Breast epithelium (tissue), 4 donors: Measurements from ENCODE around the gene ART4. TPM values are rescaled to one million over a fixed set of nuclear protein-coding genes. Genes with fewer than 3 reads are reported as not detected.

Experiments used
- DNase-seq, 2 donors: peaks; one replicate each; pipeline ENCODE4 v3.0.0-alpha.2; 2019; ENCODE audit warnings: low spot score in 2 of 2
- H3K27ac ChIP-seq, 2 donors: fragments of 200-600 bp; sonication (generic) in 1 of 2; one replicate each; pipeline ENCODE4 v1.5.1; 2016 to 2019; ENCODE audit warnings: mild to moderate bottlenecking in 1 of 2
- H3K27me3 ChIP-seq, 2 donors: fragments of 200-600 bp; sonication (generic) in 1 of 2; one replicate each; pipeline versions ENCODE4 v1.5.1 to v1.6.0; 2017 to 2019; ENCODE audit warnings: control low read depth in 1 of 2, mild to moderate bottlenecking in 1 of 2
- H3K36me3 ChIP-seq: fragments of 200-600 bp; one replicate; pipeline ENCODE4 v1.5.1; 2019
- H3K4me1 ChIP-seq, 2 donors: fragments of 200-600 bp; sonication (generic); one replicate each; pipeline ENCODE4 v1.5.1; 2016 to 2019; ENCODE audit warnings: control low read depth in 1 of 2
- H3K4me3 ChIP-seq, 3 donors: fragments of 200-600 bp; sonication (generic); 1 replicate in 2 of 3; 2 replicates in 1 of 3; pipeline ENCODE4 v1.5.1; 2016 to 2019; ENCODE audit warnings: mild to moderate bottlenecking in 3 of 3, moderate library complexity in 2 of 3
- H3K9me3 ChIP-seq, 2 donors: fragments of 200-600 bp; sonication (generic) in 1 of 2; one replicate each; pipeline ENCODE4 v1.5.1; 2016 to 2019; ENCODE audit warnings: control low read depth in 1 of 2
- CTCF ChIP-seq, 3 donors: fragments of 450-650 bp; IDR thresholded peaks; one replicate each; pipeline ENCODE4 v1.5.1; 2016 to 2017; ENCODE audit warnings: antibody characterized with exemption in 3 of 3, mild to moderate bottlenecking in 3 of 3, moderate library complexity in 3 of 3
- POLR2A ChIP-seq: fragments of 450-650 bp; IDR thresholded peaks from one replicate; pipeline ENCODE4 v1.6.1; 2016; ENCODE audit warnings: antibody characterized with exemption, mild to moderate bottlenecking, moderate library complexity
- POLR2AphosphoS5 ChIP-seq, 3 donors: sonication (generic); formaldehyde crosslinking; IDR thresholded peaks; one replicate each; pipeline ENCODE4 v1.6.1; 2017; ENCODE audit warnings: antibody characterized with exemption in 3 of 3
- intact Hi-C: fragments of 100-400 bp; cut with DNase I; formaldehyde crosslinking; loops from one replicate; pipeline ENCODE4 v1.15.1; 2023; ENCODE audit warnings: low total_unique reads
- total RNA-seq, 3 donors: library from RNA; depleted of rRNA; stranded (reverse); fragments of >200 nt; gene quantifications; one replicate each; pipeline ENCODE4 v1.1.0, GENCODE V29; 2016

The ART4 gene, protein sequence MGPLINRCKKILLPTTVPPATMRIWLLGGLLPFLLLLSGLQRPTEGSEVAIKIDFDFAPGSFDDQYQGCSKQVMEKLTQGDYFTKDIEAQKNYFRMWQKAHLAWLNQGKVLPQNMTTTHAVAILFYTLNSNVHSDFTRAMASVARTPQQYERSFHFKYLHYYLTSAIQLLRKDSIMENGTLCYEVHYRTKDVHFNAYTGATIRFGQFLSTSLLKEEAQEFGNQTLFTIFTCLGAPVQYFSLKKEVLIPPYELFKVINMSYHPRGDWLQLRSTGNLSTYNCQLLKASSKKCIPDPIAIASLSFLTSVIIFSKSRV
- total RNA-seq, result 1 to 10 TPM in 2 of 3 donors, under 1 TPM in 1; 0.48 to 1.6 (median 1.0) TPM

DNA sequence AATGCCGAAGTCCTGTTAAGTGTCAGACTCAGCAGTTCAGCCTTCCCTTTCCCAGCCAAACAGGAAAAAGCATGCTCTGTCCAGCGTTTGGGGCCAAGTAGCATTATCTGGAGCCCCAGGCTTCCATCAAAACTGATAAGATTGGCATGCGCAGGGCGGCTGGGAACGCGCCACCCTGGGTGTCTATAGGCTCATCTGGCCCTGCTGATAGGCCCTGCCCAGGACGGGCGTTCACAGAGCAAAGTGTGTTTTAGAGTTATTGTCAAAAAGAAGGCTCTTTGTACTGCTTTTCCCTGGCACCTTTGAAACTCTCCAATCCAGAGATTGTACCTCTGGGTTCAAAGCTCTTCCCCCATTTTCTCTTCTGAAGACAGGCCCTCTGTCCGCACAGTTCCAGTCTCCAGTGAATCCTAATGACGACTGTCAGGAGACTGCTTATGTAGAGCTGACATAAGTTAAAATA, at the start of gene ART4:
ART4 (minus strand) TSS at position 102 of the 463 bp plus-strand sequence. CDS start 413 bp downstream, outside the sequence.
- no peaks in the 10 kb centered on the region for H3K36me3 ChIP-seq
- H3K4me3 ChIP-seq, result peak within 1 kb of the TSS in 1 of 3 donors; percentile 7
- H3K9me3 ChIP-seq, result no peaks in the 10 kb centered on the region
- intact Hi-C loops, result no loop called here
- DNase-seq, result no peak
- TF ChIP-seq POLR2AphosphoS5 (IDR thresholded peaks at IDR 0.05) (no peak), CTCF (IDR thresholded peaks at IDR 0.05) (no peak), POLR2A (no peak)
- H3K27ac ChIP-seq, result peak within 1 kb of the TSS; percentile 62 to 64
- H3K4me1 ChIP-seq, result peaks cover 0 to 12% of the 10 kb centered on the region in 2 donors
- H3K27me3 ChIP-seq, result no peaks in the 10 kb centered on the region

- Histone ChIP-seq H3K36me3 (no peaks in the 10 kb centered on the region), H3K27ac (peak overlapping the region; percentile 64 to 88), H3K27me3 (no peaks in the 10 kb centered on the region), H3K4me3 (no peak overlapping the region), H3K4me1 (no peaks in the 10 kb centered on the region), H3K9me3 (no peaks in the 10 kb centered on the region)
- intact Hi-C loops, result no loop called here
- DNase-seq, result no peak
- TF ChIP-seq POLR2A, result no peak
- peak; percentile 41 to 63 (median 41) for TF ChIP-seq POLR2AphosphoS5 (IDR thresholded peaks at IDR 0.05)
- TF ChIP-seq CTCF (IDR thresholded peaks at IDR 0.05), result peak in 1 of 3 donors; percentile 11
Observed at GRCh38 chr12:14892726-14893505, 49.6 kb upstream of the ART4 start.

DNA sequence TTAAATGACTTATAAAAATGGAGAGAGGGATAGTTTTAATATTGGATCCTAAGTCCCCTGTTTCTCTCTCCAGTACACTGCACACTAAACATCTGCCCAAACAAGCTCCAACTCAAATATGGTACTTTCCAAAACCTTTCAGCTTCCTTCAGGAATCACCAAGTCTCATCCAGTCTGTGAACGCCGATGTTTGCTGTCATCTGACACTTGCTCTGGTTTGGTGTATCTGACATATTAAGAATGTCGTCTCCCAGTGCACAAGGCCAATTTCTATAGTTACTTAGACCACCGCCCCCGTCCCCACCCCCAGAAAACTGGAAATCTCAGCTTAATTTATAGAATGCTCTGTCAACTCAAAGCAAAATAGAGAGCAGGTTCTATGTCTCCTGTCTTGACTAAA, 47.4 kb upstream of the ART4 start:
- no peak overlapping the region for H3K4me3 ChIP-seq
- no peaks in the 10 kb centered on the region for H3K27me3 ChIP-seq
- DNase-seq, result no peak
- H3K9me3 ChIP-seq, result no peaks in the 10 kb centered on the region
- no peak overlapping the region for H3K27ac ChIP-seq
- H3K4me1 ChIP-seq, result peaks cover 0 to 4% of the 10 kb centered on the region in 2 donors
- TF ChIP-seq CTCF (IDR thresholded peaks at IDR 0.05), result no peak
- TF ChIP-seq POLR2A, result no peak
- no peak for TF ChIP-seq POLR2AphosphoS5 (IDR thresholded peaks at IDR 0.05)
- no peaks in the 10 kb centered on the region for H3K36me3 ChIP-seq
- intact Hi-C loops, result no loop called here

DNA sequence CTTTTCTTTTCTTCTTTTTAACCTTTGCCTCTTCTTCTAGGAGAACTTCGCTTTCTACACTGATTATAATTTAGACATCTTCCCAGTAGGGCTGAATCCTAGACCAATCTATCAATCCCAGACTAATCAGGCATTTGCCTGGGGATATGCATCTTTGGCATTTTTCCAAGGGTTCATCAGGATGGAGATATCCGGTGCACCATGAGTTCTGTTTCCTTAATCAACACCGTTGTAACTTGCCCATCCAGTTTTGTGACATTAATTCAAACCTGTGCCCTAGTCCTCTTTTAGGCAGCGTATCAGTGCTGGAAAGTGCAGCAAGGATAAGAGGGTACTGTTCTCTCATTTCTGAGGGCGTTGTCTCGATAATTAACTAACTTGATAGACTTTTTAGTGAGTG, 42.9 kb upstream of the ART4 start:
- intact Hi-C loops, result no loop called here
- Histone ChIP-seq H3K4me1 (peaks cover 0 to 7% of the 10 kb centered on the region in 2 donors), H3K27ac (peak overlapping the region; percentile 88), H3K4me3 (peak overlapping the region; percentile 50 to 59 (median 55)), H3K36me3 (no peaks in the 10 kb centered on the region), H3K9me3 (no peaks in the 10 kb centered on the region), H3K27me3 (no peaks in the 10 kb centered on the region)
- TF ChIP-seq POLR2AphosphoS5 (IDR thresholded peaks at IDR 0.05), result no peak
- no peak for TF ChIP-seq POLR2A
- TF ChIP-seq CTCF (IDR thresholded peaks at IDR 0.05), result no peak
- no peak for DNase-seq
